ENCODE results near the gene KAZALD1.
A peak's percentile ranks its signal among the peaks of the same experiment; 100 is the strongest.

Gene KAZALD1

GRCh38 chr10:101070098-101070497 lies 8.3 kb downstream of the KAZALD1 start:
- no peak for DNase-seq

GRCh38 chr10:101071267-101071884 lies 9.6 kb downstream of the KAZALD1 start:
- DNase-seq, result no peak

GRCh38 chr10:101071885-101072433 lies 10.2 kb downstream of the KAZALD1 start:
- DNase-seq, result no peak

- DNase-seq, result no peak
These were observed 11.1 kb downstream of the KAZALD1 start for GRCh38 chr10:101072923-101073322.

GRCh38 chr10:101073631-101074030 lies 11.8 kb downstream of the KAZALD1 start:
- DNase-seq, result no peak

GRCh38 chr10:101075775-101076174 lies 14.0 kb downstream of the KAZALD1 start:
- DNase-seq, result no peak

- no peak for DNase-seq
These were observed 14.8 kb downstream of the KAZALD1 start for GRCh38 chr10:101076630-101077029.

- peak; percentile 54 for DNase-seq
These were observed 18.1 kb downstream of the KAZALD1 start for GRCh38 chr10:101079874-101080273.

GRCh38 chr10:101080933-101081931 lies 19.4 kb downstream of the KAZALD1 start:
- DNase-seq, result no peak

- no peak for DNase-seq
These were observed 24.1 kb downstream of the KAZALD1 start for GRCh38 chr10:101085846-101086245.

- DNase-seq, result no peak
These were observed 25.6 kb downstream of the KAZALD1 start for GRCh38 chr10:101087376-101087775.

- DNase-seq, result no peak
These were observed 26.2 kb downstream of the KAZALD1 start for GRCh38 chr10:101087965-101088364.

- no peak for DNase-seq
These were observed 27.9 kb downstream of the KAZALD1 start for GRCh38 chr10:101089520-101090299.

GRCh38 chr10:101090597-101090996 lies 28.8 kb downstream of the KAZALD1 start:
- no peak for DNase-seq

- peak; percentile 16 for DNase-seq
These were observed 29.9 kb downstream of the KAZALD1 start for GRCh38 chr10:101091546-101092290.

GRCh38 chr10:101092881-101093354 lies 31.1 kb downstream of the KAZALD1 start:
- no peak for DNase-seq

GRCh38 chr10:101094121-101094879 lies 32.5 kb downstream of the KAZALD1 start:
- DNase-seq, result no peak

- DNase-seq, result no peak
These were observed 33.2 kb downstream of the KAZALD1 start for GRCh38 chr10:101095004-101095403.

- DNase-seq, result peak; percentile 34
These were observed 33.9 kb downstream of the KAZALD1 start for GRCh38 chr10:101095550-101096213.

- DNase-seq, result no peak
These were observed 34.6 kb downstream of the KAZALD1 start for GRCh38 chr10:101096378-101096777.

- DNase-seq, result no peak
These were observed 36.1 kb downstream of the KAZALD1 start for GRCh38 chr10:101097881-101098280.

All from NCI-H1105 treated with DMSO at 0.1 percent for 48 hours (cell line).